Right atrium auricular region (tissue), 2 donors: Measurements from ENCODE around the gene RAD23A. TPM values are rescaled to one million over a fixed set of nuclear protein-coding genes. Genes with fewer than 3 reads are reported as not detected.
A peak's percentile ranks its signal among the peaks of the same experiment; 100 is the strongest.

Experiments used
- DNase-seq: peaks from one replicate; pipeline ENCODE4 v3.0.0-alpha.2; 2019; ENCODE audit warnings: low spot score
- H3K27ac ChIP-seq, 2 donors: fragments of 200-600 bp; sonication (generic); 1 replicate in 1 of 2; 2 replicates in 1 of 2; pipeline ENCODE4 v1.5.1; 2016 to 2019
- H3K27me3 ChIP-seq, 2 donors: fragments of 200-600 bp; sonication (generic); one replicate each; pipeline versions ENCODE4 v1.5.1 to v1.6.0; 2017 to 2019
- H3K36me3 ChIP-seq: fragments of 200-600 bp; sonication (generic); one replicate; pipeline ENCODE4 v1.5.1; 2016
- H3K4me1 ChIP-seq, 2 donors: fragments of 200-600 bp; sonication (generic); one replicate each; pipeline versions ENCODE4 v1.5.1 to v1.6.0; 2017 to 2019
- H3K4me3 ChIP-seq, 2 donors: fragments of 200-600 bp; sonication (generic); 1 replicate in 1 of 2; 2 replicates in 1 of 2; pipeline ENCODE4 v1.5.1; 2017 to 2019; ENCODE audit warnings: mild to moderate bottlenecking in 1 of 2, moderate library complexity in 1 of 2
- H3K9me3 ChIP-seq, 2 donors: fragments of 200-600 bp; sonication (generic); one replicate each; pipeline ENCODE4 v1.5.1; 2019
- total RNA-seq, 2 donors: library from RNA; depleted of rRNA; stranded (reverse); fragments of >200 nt; gene quantifications; one replicate each; pipeline ENCODE4 v1.1.0, GENCODE V29; 2016
- TF ChIP-seq, protein P1 (sequence below), 2 donors: fragments of 200-600 bp; sonication (generic); IDR thresholded peaks; one replicate each; pipeline ENCODE4 v1.5.1; 2019; ENCODE audit warnings: antibody characterized with exemption in 2 of 2

The RAD23A gene
- total RNA-seq, 2 donors from 2014 or later = 178 to 185 TPM

DNA sequence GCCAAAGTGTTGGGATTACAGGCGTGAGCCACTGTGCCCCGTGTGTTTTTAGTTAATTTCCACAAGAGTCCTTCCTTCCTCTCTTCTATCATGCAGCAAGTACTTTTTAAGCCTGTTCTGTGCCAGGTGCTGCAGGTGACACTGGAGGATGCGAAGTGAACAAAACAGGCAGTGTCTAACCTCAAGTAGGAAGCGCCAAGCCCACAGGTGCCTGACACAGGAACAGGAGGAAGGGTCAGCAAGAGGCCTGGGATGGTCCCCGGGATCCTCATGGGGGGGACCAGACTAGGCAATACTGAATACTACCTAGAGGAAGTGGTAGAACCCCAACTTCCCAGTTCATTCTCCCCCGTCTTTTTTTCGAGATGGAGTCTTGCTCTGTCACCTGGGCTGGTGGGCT, 9.1 kb upstream of the RAD23A start:
- Histone ChIP-seq H3K4me3 (no peak overlapping the region), H3K36me3 (peaks cover 19% of the 10 kb centered on the region), H3K27me3 (no peaks in the 10 kb centered on the region), H3K4me1 (peaks cover 3 to 42% of the 10 kb centered on the region in 2 donors), H3K27ac (no peak overlapping the region), H3K9me3 (no peaks in the 10 kb centered on the region)
- DNase-seq = no peak
- TF ChIP-seq, protein P1, sequence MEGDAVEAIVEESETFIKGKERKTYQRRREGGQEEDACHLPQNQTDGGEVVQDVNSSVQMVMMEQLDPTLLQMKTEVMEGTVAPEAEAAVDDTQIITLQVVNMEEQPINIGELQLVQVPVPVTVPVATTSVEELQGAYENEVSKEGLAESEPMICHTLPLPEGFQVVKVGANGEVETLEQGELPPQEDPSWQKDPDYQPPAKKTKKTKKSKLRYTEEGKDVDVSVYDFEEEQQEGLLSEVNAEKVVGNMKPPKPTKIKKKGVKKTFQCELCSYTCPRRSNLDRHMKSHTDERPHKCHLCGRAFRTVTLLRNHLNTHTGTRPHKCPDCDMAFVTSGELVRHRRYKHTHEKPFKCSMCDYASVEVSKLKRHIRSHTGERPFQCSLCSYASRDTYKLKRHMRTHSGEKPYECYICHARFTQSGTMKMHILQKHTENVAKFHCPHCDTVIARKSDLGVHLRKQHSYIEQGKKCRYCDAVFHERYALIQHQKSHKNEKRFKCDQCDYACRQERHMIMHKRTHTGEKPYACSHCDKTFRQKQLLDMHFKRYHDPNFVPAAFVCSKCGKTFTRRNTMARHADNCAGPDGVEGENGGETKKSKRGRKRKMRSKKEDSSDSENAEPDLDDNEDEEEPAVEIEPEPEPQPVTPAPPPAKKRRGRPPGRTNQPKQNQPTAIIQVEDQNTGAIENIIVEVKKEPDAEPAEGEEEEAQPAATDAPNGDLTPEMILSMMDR (IDR thresholded peaks at IDR 0.05) = no peak

DNA sequence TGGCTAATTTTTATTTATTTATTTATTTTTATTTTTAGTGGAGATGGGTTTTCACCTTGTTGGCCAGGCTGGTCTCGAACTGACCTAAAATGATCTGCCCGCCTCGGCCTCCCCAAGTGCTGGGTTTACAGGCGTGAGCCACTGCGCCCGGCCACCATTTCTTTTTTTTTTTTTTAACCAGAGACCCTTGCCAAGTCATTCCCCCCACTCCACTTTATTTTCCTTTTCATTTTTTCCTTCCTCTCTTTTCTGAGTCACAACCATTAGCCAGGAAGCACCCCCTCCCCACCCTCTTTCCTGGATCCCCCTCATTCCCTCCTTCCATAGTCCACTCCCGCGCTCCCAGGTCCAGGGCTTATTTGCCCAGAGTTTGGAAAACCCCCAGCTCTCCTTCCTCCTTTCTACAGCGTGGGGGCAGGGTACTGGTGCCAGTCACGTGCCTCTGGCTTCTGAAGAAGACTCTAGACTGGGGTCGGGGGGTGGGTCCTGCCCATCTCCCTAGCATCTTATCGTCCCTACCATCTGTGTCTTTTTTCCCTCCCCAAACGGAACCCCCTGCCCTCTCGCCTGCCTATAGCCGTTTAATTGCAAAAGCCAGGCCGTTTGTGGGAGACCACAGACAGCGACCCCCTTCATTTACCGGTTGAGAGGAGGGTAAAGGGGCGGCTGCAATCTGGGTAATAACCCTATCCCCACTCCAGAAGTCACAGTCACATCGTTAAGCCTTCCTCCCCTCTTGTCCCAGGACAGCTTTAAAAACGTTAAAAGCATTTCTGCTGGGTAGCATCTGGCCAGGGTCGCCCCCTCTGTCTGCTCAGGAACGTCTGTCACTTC, 8.4 kb upstream of the RAD23A start:
- Histone ChIP-seq H3K9me3 (no peaks in the 10 kb centered on the region), H3K27me3 (no peaks in the 10 kb centered on the region), H3K4me3 (peak overlapping the region; percentile 41 to 99), H3K4me1 (peaks cover 3 to 43% of the 10 kb centered on the region in 2 donors), H3K36me3 (peaks cover 27% of the 10 kb centered on the region), H3K27ac (peak overlapping the region; percentile 54 to 96)
- DNase-seq = no peak
- TF ChIP-seq, protein P1 (IDR thresholded peaks at IDR 0.05) = no peak

DNA sequence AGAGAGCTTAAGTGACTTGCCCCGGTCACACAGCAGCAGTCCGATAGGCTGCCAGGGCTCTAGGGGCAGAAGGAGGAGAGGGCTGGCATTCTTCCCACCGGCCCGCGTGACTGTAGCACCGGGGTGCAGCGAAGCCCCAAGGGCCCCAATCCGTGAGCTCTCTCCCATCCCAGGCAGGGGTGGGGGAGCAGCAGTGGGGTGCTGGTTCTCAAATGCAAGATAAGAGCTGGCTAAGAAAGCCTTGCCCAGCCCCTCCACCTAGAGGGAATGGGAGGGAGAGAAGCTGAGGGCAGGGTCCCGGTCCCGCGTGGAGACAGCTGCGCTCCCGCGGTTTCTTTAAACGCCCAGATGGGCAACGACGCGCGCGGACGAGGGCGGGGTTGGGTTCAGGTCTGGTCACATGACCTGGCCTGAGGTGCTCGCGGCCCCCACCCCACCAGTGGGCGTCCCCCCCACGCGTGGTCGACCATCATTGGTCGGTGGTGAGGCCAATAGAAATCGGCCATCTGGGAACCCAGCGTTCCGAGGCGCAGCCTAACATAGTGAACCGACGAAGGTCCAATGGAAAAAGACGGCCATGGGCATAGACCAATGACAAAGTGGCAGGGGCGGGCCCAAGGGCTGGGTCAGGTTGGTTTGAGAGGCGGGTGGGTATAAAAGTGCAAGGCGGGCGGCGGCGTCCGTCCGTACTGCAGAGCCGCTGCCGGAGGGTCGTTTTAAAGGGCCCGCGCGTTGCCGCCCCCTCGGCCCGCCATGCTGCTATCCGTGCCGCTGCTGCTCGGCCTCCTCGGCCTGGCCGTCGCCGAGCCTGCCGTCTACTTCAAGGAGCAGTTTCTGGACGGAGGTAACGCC, 7.5 kb upstream of the RAD23A start, which contains the start of gene CALR:
CALR (plus strand) TSS at position 683 of the 852 bp plus-strand sequence; CDS start at position 754, 71 bp downstream.
- peak; percentile 100 for DNase-seq
- peak within 1 kb of the TSS; percentile 95 to 96 for H3K27ac ChIP-seq
- peak within 1 kb of the TSS; percentile 99 for H3K4me3 ChIP-seq
- H3K4me1 ChIP-seq = peaks cover 3 to 35% of the 10 kb centered on the region in 2 donors
- TF ChIP-seq, protein P1 (IDR thresholded peaks at IDR 0.05) = no peak
- H3K36me3 ChIP-seq = peaks cover 35% of the 10 kb centered on the region
- no peaks in the 10 kb centered on the region for H3K27me3 ChIP-seq
- no peaks in the 10 kb centered on the region for H3K9me3 ChIP-seq

DNA sequence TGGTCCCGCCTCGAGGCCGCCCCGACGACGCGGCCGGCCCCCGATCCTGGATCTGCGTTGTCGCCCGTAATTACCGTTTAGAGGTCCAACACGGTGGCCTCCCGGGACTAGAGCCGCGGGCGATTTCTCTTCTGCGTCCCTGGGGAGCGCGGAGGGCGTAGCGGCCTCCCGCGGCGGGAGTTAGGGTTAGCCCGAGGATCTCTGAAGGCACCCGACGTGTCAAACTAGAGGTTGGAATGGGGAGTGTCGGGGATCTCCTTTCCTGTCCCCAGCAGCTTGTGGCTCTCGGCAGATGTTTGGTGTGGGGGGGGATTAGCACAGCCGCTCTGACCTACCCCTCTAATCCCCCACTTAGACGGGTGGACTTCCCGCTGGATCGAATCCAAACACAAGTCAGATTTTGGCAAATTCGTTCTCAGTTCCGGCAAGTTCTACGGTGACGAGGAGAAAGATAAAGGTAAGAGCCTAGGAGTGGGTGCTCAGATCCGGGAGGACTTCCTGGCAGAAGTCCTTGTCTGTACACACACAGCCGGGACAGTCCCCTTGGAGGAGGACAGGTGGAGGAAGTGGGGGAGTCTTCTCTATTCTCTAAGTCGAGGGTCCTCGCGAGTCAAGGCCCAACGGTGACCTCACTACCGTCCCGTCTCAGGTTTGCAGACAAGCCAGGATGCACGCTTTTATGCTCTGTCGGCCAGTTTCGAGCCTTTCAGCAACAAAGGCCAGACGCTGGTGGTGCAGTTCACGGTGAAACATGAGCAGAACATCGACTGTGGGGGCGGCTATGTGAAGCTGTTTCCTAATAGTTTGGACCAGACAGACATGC, 6.7 kb upstream of the RAD23A start:
- Histone ChIP-seq H3K36me3 (peaks cover 43% of the 10 kb centered on the region), H3K27me3 (no peaks in the 10 kb centered on the region), H3K4me1 (peaks cover 2 to 43% of the 10 kb centered on the region in 2 donors), H3K4me3 (peak overlapping the region; percentile 99), H3K9me3 (no peaks in the 10 kb centered on the region), H3K27ac (peak overlapping the region; percentile 95 to 96)
- no peak for DNase-seq
- TF ChIP-seq, protein P1 (IDR thresholded peaks at IDR 0.05) = peak in 1 of 2 donors; percentile 27

DNA sequence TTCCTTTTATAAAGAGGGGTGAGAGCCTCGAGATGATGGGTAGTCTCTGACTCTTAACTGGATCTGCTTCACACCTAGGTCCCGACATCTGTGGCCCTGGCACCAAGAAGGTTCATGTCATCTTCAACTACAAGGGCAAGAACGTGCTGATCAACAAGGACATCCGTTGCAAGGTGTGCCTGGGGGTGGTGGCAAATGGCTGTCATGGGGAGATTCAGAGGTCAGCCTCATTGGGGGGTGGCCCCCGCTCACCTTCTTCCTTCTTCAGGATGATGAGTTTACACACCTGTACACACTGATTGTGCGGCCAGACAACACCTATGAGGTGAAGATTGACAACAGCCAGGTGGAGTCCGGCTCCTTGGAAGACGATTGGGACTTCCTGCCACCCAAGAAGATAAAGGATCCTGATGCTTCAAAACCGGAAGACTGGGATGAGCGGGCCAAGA, 5.7 kb upstream of the RAD23A start:
- Histone ChIP-seq H3K27ac (peak overlapping the region; percentile 95 to 96), H3K27me3 (no peaks in the 10 kb centered on the region), H3K4me1 (peaks cover 0 to 52% of the 10 kb centered on the region in 2 donors), H3K4me3 (peak overlapping the region; percentile 99), H3K36me3 (peaks cover 53% of the 10 kb centered on the region), H3K9me3 (no peaks in the 10 kb centered on the region)
- TF ChIP-seq, protein P1 (IDR thresholded peaks at IDR 0.05) = no peak
- DNase-seq = no peak
